Amniotic epithelial cell (primary cell): ENCODE measurements around the gene UBA3.
A peak's percentile ranks its signal among the peaks of the same experiment; 100 is the strongest.

Experiments
- DNase-seq: peaks from one replicate; pipeline ENCODE4 v3.0.0-alpha.2; 2010; ENCODE audit warnings: low read depth

The UBA3 gene

GRCh38 chr3:69097407-69098086, 17.4 kb upstream of the UBA3 start:
- peak; percentile 70 for DNase-seq

- DNase-seq = no peak
These were observed 16.1 kb upstream of the UBA3 start for GRCh38 chr3:69096299-69096698.

- peak; percentile 37 for DNase-seq
These were observed 15.5 kb upstream of the UBA3 start for GRCh38 chr3:69095636-69096035.

- DNase-seq = no peak
These were observed 14.5 kb upstream of the UBA3 start for GRCh38 chr3:69094467-69095205.

- DNase-seq = no peak
These were observed 11.9 kb upstream of the UBA3 start for GRCh38 chr3:69092030-69092516.

- DNase-seq = no peak
These were observed 11.3 kb upstream of the UBA3 start for GRCh38 chr3:69091389-69092029.

- peak; percentile 79 for DNase-seq
These were observed 9.9 kb upstream of the UBA3 start for GRCh38 chr3:69090021-69090420.

- DNase-seq = peak; percentile 69
These were observed 7.9 kb upstream of the UBA3 start for GRCh38 chr3:69088063-69088462.

- no peak for DNase-seq
These were observed 7.0 kb upstream of the UBA3 start for GRCh38 chr3:69087030-69087791.

- DNase-seq = peak; percentile 87
These were observed 5.9 kb upstream of the UBA3 start for GRCh38 chr3:69085833-69086722.

GRCh38 chr3:69085168-69085832, 5.1 kb upstream of the UBA3 start:
- DNase-seq = no peak

GRCh38 chr3:69084326-69085167, 4.4 kb upstream of the UBA3 start, which contains the start of gene ARL6IP5:
Gene ARL6IP5 (plus strand): TSS chr3:69084937. CDS start chr3:69085048, 111 bp downstream.
- peak; percentile 90 for DNase-seq

- peak; percentile 90 for DNase-seq
These were observed 2.6 kb upstream of the UBA3 start for GRCh38 chr3:69082805-69083204.

GRCh38 chr3:69082361-69082760, 2.2 kb upstream of the UBA3 start:
- DNase-seq = no peak

- DNase-seq = peak; percentile 79
These were observed 1.6 kb upstream of the UBA3 start for GRCh38 chr3:69081583-69082262.

GRCh38 chr3:69079269-69080159, 651 bp downstream of the UBA3 start:
- DNase-seq = no peak

GRCh38 chr3:69072928-69073327, 7.2 kb downstream of the UBA3 start:
- no peak for DNase-seq

- no peak for DNase-seq
These were observed 14.0 kb downstream of the UBA3 start for GRCh38 chr3:69066121-69066520.
